ENCODE data around the gene NDRG3. TPM values are rescaled to one million over a fixed set of nuclear protein-coding genes. Genes with fewer than 3 reads are reported as not detected.

NDRG3 gene
- total and polyA plus RNA-seq, 10 of the 15 experiments (the other 5 are each of a cell fraction or from before 2014, with no cell fraction given), result 11.2 to 29.7 (median 14.9) TPM

DNA sequence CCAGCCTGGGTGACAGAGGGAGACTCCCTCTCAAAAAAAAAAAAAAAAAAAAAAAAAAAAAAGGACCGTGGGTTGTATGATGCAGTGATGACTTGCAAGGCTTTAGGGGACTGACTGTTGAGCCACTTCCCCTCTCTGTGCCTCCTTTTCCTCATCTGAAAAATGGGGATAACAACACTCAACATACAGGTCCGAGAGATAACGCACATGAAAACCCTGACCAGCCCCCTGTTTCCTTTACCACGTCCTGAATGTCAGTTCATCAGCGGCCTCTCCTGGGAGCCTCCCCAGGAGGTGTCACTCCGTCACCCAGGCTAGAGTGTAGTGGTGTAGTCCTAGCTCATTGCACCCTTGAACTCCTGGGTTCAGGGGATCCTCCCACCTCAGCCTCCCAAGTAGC, 103.8 kb downstream of the NDRG3 start (continued):
- TF ChIP-seq, protein P1, sequence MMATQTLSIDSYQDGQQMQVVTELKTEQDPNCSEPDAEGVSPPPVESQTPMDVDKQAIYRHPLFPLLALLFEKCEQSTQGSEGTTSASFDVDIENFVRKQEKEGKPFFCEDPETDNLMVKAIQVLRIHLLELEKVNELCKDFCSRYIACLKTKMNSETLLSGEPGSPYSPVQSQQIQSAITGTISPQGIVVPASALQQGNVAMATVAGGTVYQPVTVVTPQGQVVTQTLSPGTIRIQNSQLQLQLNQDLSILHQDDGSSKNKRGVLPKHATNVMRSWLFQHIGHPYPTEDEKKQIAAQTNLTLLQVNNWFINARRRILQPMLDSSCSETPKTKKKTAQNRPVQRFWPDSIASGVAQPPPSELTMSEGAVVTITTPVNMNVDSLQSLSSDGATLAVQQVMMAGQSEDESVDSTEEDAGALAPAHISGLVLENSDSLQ (IDR thresholded peaks at IDR 0.05), result no peak
- TF ChIP-seq EED (IDR thresholded peaks at IDR 0.05; ENCODE audit: low read depth), result no peak

GRCh38 chr20:36641506-36641843, 104.4 kb downstream of the NDRG3 start:
- Histone ChIP-seq H3K79me2 (ENCODE audit: control insufficient read depth, insufficient read depth, low read length) (no peaks in the 10 kb centered on the region), H3K27me3 (replicated peaks in 1 of 2; ENCODE audit: control insufficient read depth in 2 of 2, insufficient read depth in 2 of 2, low read length in 1 of 2) (no peaks in the 10 kb centered on the region), H4K20me1 (ENCODE audit: control insufficient read depth, insufficient read depth) (no peaks in the 10 kb centered on the region), H3K4me2 (ENCODE audit: control insufficient read depth, insufficient read depth) (no peak overlapping the region), H3K4me1 (ENCODE audit: control insufficient read depth, insufficient read depth, low read length) (peaks cover 16% of the 10 kb centered on the region), H3K9ac (ENCODE audit: control insufficient read depth, insufficient read depth, low read length) (no peak overlapping the region), H3K27ac (ENCODE audit: control insufficient read depth, insufficient read depth) (no peak overlapping the region), H2AFZ (ENCODE audit: control insufficient read depth, low read depth, low read length) (no peak overlapping the region), H3K9me3 (replicated peaks; ENCODE audit: control insufficient read depth, insufficient read depth, low read length) (no peaks in the 10 kb centered on the region), H3K36me3 (ENCODE audit: control insufficient read depth in 2 of 2, insufficient read depth in 2 of 2, low read length in 1 of 2) (no peaks in the 10 kb centered on the region), H3K4me3 (no peak overlapping the region)
- ChIA-PET CTCF (no interaction called here), RAD21 (ENCODE audit: unreplicated experiment) (interaction anchor here (0.6 kb wide), 1 partner anchor 111 kb away, joined by 3 read pairs; no protein-coding TSS in a partner anchor), SMC1A (ENCODE audit: uncharacterized antibody, unreplicated experiment) (no interaction called here), POLR2A (interaction anchor here (0.5 kb wide), 1 partner anchor 402 kb away, joined by 6 read pairs; no protein-coding TSS in a partner anchor)
- DNase-seq (ENCODE audit: low read depth, low spot score), result no peak
- intact Hi-C loops (cut with micrococcal nuclease; ENCODE audit: unreplicated experiment) (no loop called here), in situ Hi-C loops (cut with MboI) (no loop called here)
- 78% methylated on average over 3 of the region's 3 CpGs for WGBS (ENCODE audit: insufficient coverage, insufficient replicate concordance, low lambda C conversion rate, missing lambda C conversion rate)
- FAIRE-seq, result no peak
- no peak for ATAC-seq
- no TSS peak for BruUV-seq (replicated peaks)
- TF ChIP-seq, protein P2, sequence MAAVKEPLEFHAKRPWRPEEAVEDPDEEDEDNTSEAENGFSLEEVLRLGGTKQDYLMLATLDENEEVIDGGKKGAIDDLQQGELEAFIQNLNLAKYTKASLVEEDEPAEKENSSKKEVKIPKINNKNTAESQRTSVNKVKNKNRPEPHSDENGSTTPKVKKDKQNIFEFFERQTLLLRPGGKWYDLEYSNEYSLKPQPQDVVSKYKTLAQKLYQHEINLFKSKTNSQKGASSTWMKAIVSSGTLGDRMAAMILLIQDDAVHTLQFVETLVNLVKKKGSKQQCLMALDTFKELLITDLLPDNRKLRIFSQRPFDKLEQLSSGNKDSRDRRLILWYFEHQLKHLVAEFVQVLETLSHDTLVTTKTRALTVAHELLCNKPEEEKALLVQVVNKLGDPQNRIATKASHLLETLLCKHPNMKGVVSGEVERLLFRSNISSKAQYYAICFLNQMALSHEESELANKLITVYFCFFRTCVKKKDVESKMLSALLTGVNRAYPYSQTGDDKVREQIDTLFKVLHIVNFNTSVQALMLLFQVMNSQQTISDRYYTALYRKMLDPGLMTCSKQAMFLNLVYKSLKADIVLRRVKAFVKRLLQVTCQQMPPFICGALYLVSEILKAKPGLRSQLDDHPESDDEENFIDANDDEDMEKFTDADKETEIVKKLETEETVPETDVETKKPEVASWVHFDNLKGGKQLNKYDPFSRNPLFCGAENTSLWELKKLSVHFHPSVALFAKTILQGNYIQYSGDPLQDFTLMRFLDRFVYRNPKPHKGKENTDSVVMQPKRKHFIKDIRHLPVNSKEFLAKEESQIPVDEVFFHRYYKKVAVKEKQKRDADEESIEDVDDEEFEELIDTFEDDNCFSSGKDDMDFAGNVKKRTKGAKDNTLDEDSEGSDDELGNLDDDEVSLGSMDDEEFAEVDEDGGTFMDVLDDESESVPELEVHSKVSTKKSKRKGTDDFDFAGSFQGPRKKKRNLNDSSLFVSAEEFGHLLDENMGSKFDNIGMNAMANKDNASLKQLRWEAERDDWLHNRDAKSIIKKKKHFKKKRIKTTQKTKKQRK (IDR thresholded peaks at IDR 0.05; ENCODE audit: low read depth, low read length), result no peak
- no peak for TF ChIP-seq STAT3 (IDR thresholded peaks at IDR 0.05; ENCODE audit: low read depth, low read length)
- TF ChIP-seq, protein P3, sequence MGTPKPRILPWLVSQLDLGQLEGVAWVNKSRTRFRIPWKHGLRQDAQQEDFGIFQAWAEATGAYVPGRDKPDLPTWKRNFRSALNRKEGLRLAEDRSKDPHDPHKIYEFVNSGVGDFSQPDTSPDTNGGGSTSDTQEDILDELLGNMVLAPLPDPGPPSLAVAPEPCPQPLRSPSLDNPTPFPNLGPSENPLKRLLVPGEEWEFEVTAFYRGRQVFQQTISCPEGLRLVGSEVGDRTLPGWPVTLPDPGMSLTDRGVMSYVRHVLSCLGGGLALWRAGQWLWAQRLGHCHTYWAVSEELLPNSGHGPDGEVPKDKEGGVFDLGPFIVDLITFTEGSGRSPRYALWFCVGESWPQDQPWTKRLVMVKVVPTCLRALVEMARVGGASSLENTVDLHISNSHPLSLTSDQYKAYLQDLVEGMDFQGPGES (IDR thresholded peaks at IDR 0.05), result no peak
- no peak for TF ChIP-seq TCF3 (IDR thresholded peaks at IDR 0.05; ENCODE audit: borderline replicate concordance, insufficient read depth, low read depth, low read length)
- TF ChIP-seq RBBP5 (conservative IDR thresholded peaks at IDR 0.05), result no peak
- TF ChIP-seq SKIL (IDR thresholded peaks at IDR 0.05; ENCODE audit: low read depth, poor library complexity, severe bottlenecking), result no peak
- TF ChIP-seq HDAC6 (IDR thresholded peaks at IDR 0.05; ENCODE audit: unreplicated experiment), result no peak
- TF ChIP-seq SRF (IDR thresholded peaks at IDR 0.05; ENCODE audit: low read depth in 2 of 2, low read length in 2 of 2), result no peak
- TF ChIP-seq MYB (IDR thresholded peaks at IDR 0.05; ENCODE audit: borderline replicate concordance, low read depth, low read length), result no peak
- no peak for TF ChIP-seq JUNB (IDR thresholded peaks at IDR 0.05)
- TF ChIP-seq RB1 (IDR thresholded peaks at IDR 0.05; ENCODE audit: borderline replicate concordance), result no peak
